Hepatocyte (in vitro differentiated cells): Measurements from ENCODE around the gene COQ8B.

ENCODE experiments used
- EZH2 ChIP-seq: fragments of 200-600 bp; sonication (generic); IDR thresholded peaks from 2 replicates; pipeline ENCODE4 v1.6.1; 2016; ENCODE audit warnings: antibody characterized with exemption, mild to moderate bottlenecking, borderline replicate concordance
- TF ChIP-seq, protein P1 (sequence below): fragments of 200-600 bp; sonication (generic); IDR thresholded peaks from 2 replicates; pipeline ENCODE4 v1.5.1; 2016; ENCODE audit warnings: antibody characterized with exemption, mild to moderate bottlenecking; ENCODE audit not compliant: poor library complexity

DNA sequence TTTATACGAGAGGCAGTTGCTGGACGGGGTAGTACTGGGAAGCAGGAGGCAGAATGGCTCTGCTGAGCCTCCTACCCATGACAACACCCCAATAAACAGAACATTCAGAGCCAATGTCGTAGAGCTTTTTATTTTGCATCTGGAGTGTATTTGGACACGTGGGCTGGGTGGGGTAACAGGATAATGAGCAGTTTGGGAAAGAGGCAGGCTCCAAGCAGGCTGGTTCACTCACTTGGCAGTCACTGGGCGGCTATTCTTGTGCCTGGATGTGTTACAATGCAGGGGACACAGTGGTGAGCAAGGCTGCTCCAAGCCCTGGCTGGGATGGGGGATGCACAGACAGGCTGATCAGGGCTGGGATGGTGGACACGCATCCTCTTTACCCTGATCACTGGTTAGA is 24.1 kb upstream of the COQ8B start:
- TF ChIP-seq, protein P1, sequence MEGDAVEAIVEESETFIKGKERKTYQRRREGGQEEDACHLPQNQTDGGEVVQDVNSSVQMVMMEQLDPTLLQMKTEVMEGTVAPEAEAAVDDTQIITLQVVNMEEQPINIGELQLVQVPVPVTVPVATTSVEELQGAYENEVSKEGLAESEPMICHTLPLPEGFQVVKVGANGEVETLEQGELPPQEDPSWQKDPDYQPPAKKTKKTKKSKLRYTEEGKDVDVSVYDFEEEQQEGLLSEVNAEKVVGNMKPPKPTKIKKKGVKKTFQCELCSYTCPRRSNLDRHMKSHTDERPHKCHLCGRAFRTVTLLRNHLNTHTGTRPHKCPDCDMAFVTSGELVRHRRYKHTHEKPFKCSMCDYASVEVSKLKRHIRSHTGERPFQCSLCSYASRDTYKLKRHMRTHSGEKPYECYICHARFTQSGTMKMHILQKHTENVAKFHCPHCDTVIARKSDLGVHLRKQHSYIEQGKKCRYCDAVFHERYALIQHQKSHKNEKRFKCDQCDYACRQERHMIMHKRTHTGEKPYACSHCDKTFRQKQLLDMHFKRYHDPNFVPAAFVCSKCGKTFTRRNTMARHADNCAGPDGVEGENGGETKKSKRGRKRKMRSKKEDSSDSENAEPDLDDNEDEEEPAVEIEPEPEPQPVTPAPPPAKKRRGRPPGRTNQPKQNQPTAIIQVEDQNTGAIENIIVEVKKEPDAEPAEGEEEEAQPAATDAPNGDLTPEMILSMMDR = no peak
- no peak for TF ChIP-seq EZH2
